Subcutaneous abdominal adipose tissue (tissue), 5 donors: ENCODE measurements around the gene MRTFA.
A peak's percentile ranks its signal among the peaks of the same experiment; 100 is the strongest.

ENCODE experiments used
- H3K27ac ChIP-seq: one replicate; pipeline ENCODE4 v1.7.0; 2013; ENCODE audit warnings: low read depth, mild to moderate bottlenecking, inconsistent platforms, low read length, moderate library complexity
- H3K27me3 ChIP-seq, 5 donors: one replicate each; pipeline ENCODE4 v1.7.0; 2013; ENCODE audit warnings: low read length in 5 of 5, inconsistent platforms in 1 of 5; ENCODE audit not compliant: control insufficient read depth in 5 of 5, insufficient read depth in 4 of 5
- H3K36me3 ChIP-seq, 5 donors: one replicate each; pipeline ENCODE4 v1.7.0; 2013; ENCODE audit warnings: low read length in 5 of 5; ENCODE audit not compliant: control insufficient read depth in 5 of 5, insufficient read depth in 5 of 5
- H3K4me1 ChIP-seq, 5 donors: one replicate each; pipeline ENCODE4 v1.7.0; 2013; ENCODE audit warnings: low read length in 5 of 5, mild to moderate bottlenecking in 3 of 5, moderate library complexity in 1 of 5; ENCODE audit not compliant: control insufficient read depth in 5 of 5, insufficient read depth in 5 of 5
- H3K4me3 ChIP-seq, 5 donors: one replicate each; pipeline ENCODE4 v1.7.0; 2013; ENCODE audit warnings: low read length in 5 of 5, low read depth in 1 of 5
- H3K9ac ChIP-seq, 5 donors: one replicate each; pipeline ENCODE4 v1.7.0; 2013; ENCODE audit warnings: low read length in 5 of 5, mild to moderate bottlenecking in 4 of 5, moderate library complexity in 3 of 5
- H3K9me3 ChIP-seq, 5 donors: one replicate each; pipeline ENCODE4 v1.7.0; 2013; ENCODE audit warnings: low read length in 5 of 5; ENCODE audit not compliant: control insufficient read depth in 5 of 5
- donor health status: healthy.
- donor health status: healthy.
- donor health status: healthy.
- donor health status: healthy.
- donor health status: healthy.

MRTFA gene

GRCh38 chr22:40519948-40520331, 116.6 kb downstream of the MRTFA start:
- Histone ChIP-seq H3K27ac (no peak overlapping the region), H3K4me3 (no peak overlapping the region), H3K36me3 (peaks cover 0 to 3% (median 0%) of the 10 kb centered on the region in 5 donors), H3K9ac (no peak overlapping the region), H3K27me3 (no peaks in the 10 kb centered on the region), H3K9me3 (no peaks in the 10 kb centered on the region), H3K4me1 (peaks cover 0 to 3% (median 0%) of the 10 kb centered on the region in 5 donors)

GRCh38 chr22:40519284-40519947, 117.1 kb downstream of the MRTFA start:
- peaks cover 0 to 3% (median 0%) of the 10 kb centered on the region in 5 donors for H3K4me1 ChIP-seq
- no peak overlapping the region for H3K9ac ChIP-seq
- H3K4me3 ChIP-seq: no peak overlapping the region
- no peaks in the 10 kb centered on the region for H3K27me3 ChIP-seq
- H3K9me3 ChIP-seq: no peaks in the 10 kb centered on the region
- H3K27ac ChIP-seq: no peak overlapping the region
- peaks cover 0 to 3% (median 0%) of the 10 kb centered on the region in 5 donors for H3K36me3 ChIP-seq

- H3K27ac ChIP-seq: no peak overlapping the region
- H3K4me3 ChIP-seq: no peak overlapping the region
- H3K9me3 ChIP-seq: no peaks in the 10 kb centered on the region
- peaks cover 0 to 3% (median 0%) of the 10 kb centered on the region in 5 donors for H3K36me3 ChIP-seq
- peaks cover 0 to 3% (median 0%) of the 10 kb centered on the region in 5 donors for H3K4me1 ChIP-seq
- no peak overlapping the region for H3K9ac ChIP-seq
- no peaks in the 10 kb centered on the region for H3K27me3 ChIP-seq
These were observed 117.7 kb downstream of the MRTFA start for GRCh38 chr22:40518840-40519239.

GRCh38 chr22:40517631-40518030, 118.9 kb downstream of the MRTFA start:
- Histone ChIP-seq H3K36me3 (peaks cover 0 to 3% (median 0%) of the 10 kb centered on the region in 5 donors), H3K4me1 (peaks cover 0 to 9% (median 1%) of the 10 kb centered on the region in 5 donors), H3K4me3 (no peak overlapping the region), H3K27me3 (no peaks in the 10 kb centered on the region), H3K9ac (no peak overlapping the region), H3K9me3 (no peaks in the 10 kb centered on the region), H3K27ac (no peak overlapping the region)

GRCh38 chr22:40516416-40516815, 120.1 kb downstream of the MRTFA start:
- Histone ChIP-seq H3K9me3 (no peaks in the 10 kb centered on the region), H3K36me3 (peaks cover 0 to 3% (median 0%) of the 10 kb centered on the region in 5 donors), H3K4me3 (no peak overlapping the region), H3K27ac (no peak overlapping the region), H3K9ac (no peak overlapping the region), H3K4me1 (peaks cover 5 to 19% (median 10%) of the 10 kb centered on the region in 5 donors), H3K27me3 (no peaks in the 10 kb centered on the region)

- Histone ChIP-seq H3K27ac (peak overlapping the region; percentile 64), H3K36me3 (no peaks in the 10 kb centered on the region), H3K4me3 (no peak overlapping the region), H3K4me1 (peaks cover 17 to 52% (median 43%) of the 10 kb centered on the region in 5 donors), H3K27me3 (no peaks in the 10 kb centered on the region), H3K9ac (peak overlapping the region in 1 of 5 donors; percentile 75), H3K9me3 (no peaks in the 10 kb centered on the region)
These were observed 123.9 kb downstream of the MRTFA start for GRCh38 chr22:40512426-40513136.

GRCh38 chr22:40511604-40512003, 124.9 kb downstream of the MRTFA start:
- Histone ChIP-seq H3K27ac (peak overlapping the region; percentile 64), H3K4me1 (peaks cover 17 to 52% (median 43%) of the 10 kb centered on the region in 5 donors), H3K36me3 (no peaks in the 10 kb centered on the region), H3K27me3 (no peaks in the 10 kb centered on the region), H3K9me3 (no peaks in the 10 kb centered on the region), H3K4me3 (no peak overlapping the region), H3K9ac (no peak overlapping the region)

- Histone ChIP-seq H3K27me3 (no peaks in the 10 kb centered on the region), H3K27ac (peak overlapping the region; percentile 64), H3K4me1 (peaks cover 17 to 52% (median 43%) of the 10 kb centered on the region in 5 donors), H3K9ac (no peak overlapping the region), H3K4me3 (no peak overlapping the region), H3K36me3 (no peaks in the 10 kb centered on the region), H3K9me3 (no peaks in the 10 kb centered on the region)
These were observed 125.7 kb downstream of the MRTFA start for GRCh38 chr22:40510631-40511364.

GRCh38 chr22:40509401-40510134, 127.0 kb downstream of the MRTFA start:
- Histone ChIP-seq H3K27me3 (no peaks in the 10 kb centered on the region), H3K9me3 (no peaks in the 10 kb centered on the region), H3K36me3 (no peaks in the 10 kb centered on the region), H3K27ac (peak overlapping the region; percentile 71), H3K4me3 (no peak overlapping the region), H3K9ac (peak overlapping the region; percentile 2 to 64 (median 41)), H3K4me1 (peaks cover 17 to 52% (median 43%) of the 10 kb centered on the region in 5 donors)
